ENCODE results near the gene MAGI2. TPM values are rescaled to one million over a fixed set of nuclear protein-coding genes. Genes with fewer than 3 reads are reported as not detected.

Gene MAGI2
- total and polyA plus RNA-seq, 2 of the 13 experiments (the other 11 are each of a cell fraction or from before 2014, with no cell fraction given): 1.5 to 3.8 TPM

GRCh38 chr7:79359827-79360226 lies 93.6 kb downstream of the MAGI2 start:
- Histone ChIP-seq H3K9me3 (ENCODE audit: low read length) (no peaks in the 10 kb centered on the region), H3K27ac (ENCODE audit: extremely low read length, insufficient read depth, low read length) (no peak overlapping the region), H3K4me3 (replicated peaks in 1 of 3; ENCODE audit: insufficient read depth in 1 of 3, low read depth in 2 of 3, low read length in 3 of 3) (no peak overlapping the region), H3K9ac (ENCODE audit: insufficient read depth, low read depth, low read length) (no peak overlapping the region), H4K20me1 (ENCODE audit: insufficient read depth, low read length) (no peaks in the 10 kb centered on the region), H3K79me2 (ENCODE audit: insufficient read depth, low read length) (peaks cover 2% of the 10 kb centered on the region), H3K27me3 (ENCODE audit: control insufficient read depth in 1 of 2, insufficient read depth in 2 of 2, low read length in 2 of 2) (no peaks in the 10 kb centered on the region), H3K4me2 (ENCODE audit: low read depth, low read length) (no peak overlapping the region), H3K4me1 (ENCODE audit: insufficient read depth, low read length) (0 out of 2 replicates have a peak, but pooled peaks cover 5% of the 10 kb centered on the region), H2AFZ (ENCODE audit: low read length) (no peak overlapping the region), H3K36me3 (replicated peaks in 1 of 2; ENCODE audit: control insufficient read depth in 1 of 2, insufficient read depth in 2 of 2, low read length in 2 of 2) (no peaks in the 10 kb centered on the region)
- ATAC-seq (no peak), DNase-seq (ENCODE audit: low spot score) (no peak), FAIRE-seq (no peak)
- POLR2A ChIA-PET: no interaction called here
- intact Hi-C loops (cut with micrococcal nuclease; ENCODE audit: unreplicated experiment): no loop called here
- WGBS (ENCODE audit: low lambda C conversion rate): 89% methylated on average over 1 of the region's 1 CpG
- in situ Hi-C loops (cut with HindIII; ENCODE audit: extremely low pct_ligation_motif_present, low pct_unique_long_range_greater_than_20kb): no loop called here
- TF ChIP-seq ZFP1 (CRISPR knock-in tag; IDR thresholded peaks at IDR 0.05) (no peak), MAFK (conservative IDR thresholded peaks at IDR 0.05 in 1 of 2, IDR thresholded peaks at IDR 0.05 in 1 of 2; ENCODE audit: low read length in 2 of 2) (peak in 1 of 2 experiments; percentile 79; a peak in 2 of 4 replicates), MAFF (IDR thresholded peaks at IDR 0.05; ENCODE audit: low read depth, low read length) (peak; percentile 65)
- no TSS peak for BruUV-seq (replicated peaks)
- CTCF ChIA-PET (ENCODE audit: low intra/inter-chr PET ratio, low total read pairs): no interaction called here

DNA sequence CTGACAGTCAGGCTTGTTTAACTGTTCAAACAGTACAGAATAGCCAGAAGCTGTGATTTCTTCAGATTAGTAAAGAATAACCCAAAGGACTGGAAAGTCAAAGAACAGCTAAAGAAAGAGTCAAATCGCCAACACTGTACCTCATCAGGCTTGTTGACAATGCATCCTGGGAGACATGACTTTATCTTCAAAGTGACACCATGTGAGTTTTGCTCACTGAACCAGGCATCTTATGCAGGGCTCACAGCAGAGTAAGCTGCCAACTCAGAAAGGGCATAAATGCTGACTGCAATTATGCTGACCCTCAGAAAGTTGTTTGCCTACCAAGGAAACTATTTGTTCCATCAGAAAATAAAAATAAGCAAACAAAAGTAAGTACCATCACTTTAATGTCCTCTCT lies 96.4 kb downstream of the MAGI2 start:
- ChIA-PET POLR2A (no interaction called here), CTCF (ENCODE audit: low intra/inter-chr PET ratio, low total read pairs) (no interaction called here)
- no peaks in the 10 kb centered on the region for H3K9me3 ChIP-seq (ENCODE audit: low read length)
- H2AFZ ChIP-seq (ENCODE audit: low read length): no peak overlapping the region
- no peak for ATAC-seq
- H4K20me1 ChIP-seq (ENCODE audit: insufficient read depth, low read length): no peaks in the 10 kb centered on the region
- 50% methylated on average over 1 of the region's 1 CpG for WGBS (ENCODE audit: low lambda C conversion rate)
- TF ChIP-seq MAFK (conservative IDR thresholded peaks at IDR 0.05 in 1 of 2, IDR thresholded peaks at IDR 0.05 in 1 of 2; ENCODE audit: low read length in 2 of 2) (peak in 1 of 2 experiments; percentile 36; a peak in 2 of 4 replicates), MAFF (IDR thresholded peaks at IDR 0.05; ENCODE audit: low read depth, low read length) (peak; percentile 16; the same call in 1 of the 2 replicates), ZNF660 (CRISPR knock-in tag; IDR thresholded peaks at IDR 0.05; ENCODE audit: borderline replicate concordance, low read depth) (no peak)
- in situ Hi-C loops (cut with HindIII; ENCODE audit: extremely low pct_ligation_motif_present, low pct_unique_long_range_greater_than_20kb) (no loop called here), intact Hi-C loops (cut with micrococcal nuclease; ENCODE audit: unreplicated experiment) (no loop called here)
- no TSS peak for BruUV-seq (replicated peaks)
- no peak for DNase-seq (ENCODE audit: low spot score)
- peaks cover 2% of the 10 kb centered on the region for H3K79me2 ChIP-seq (ENCODE audit: insufficient read depth, low read length)
- no peak overlapping the region for H3K4me2 ChIP-seq (ENCODE audit: low read depth, low read length)
- no peaks in the 10 kb centered on the region for H3K27me3 ChIP-seq (ENCODE audit: control insufficient read depth in 1 of 2, insufficient read depth in 2 of 2, low read length in 2 of 2)
- H3K9ac ChIP-seq (ENCODE audit: insufficient read depth, low read depth, low read length): no peak overlapping the region
- H3K36me3 ChIP-seq (replicated peaks in 1 of 2; ENCODE audit: control insufficient read depth in 1 of 2, insufficient read depth in 2 of 2, low read length in 2 of 2): no peaks in the 10 kb centered on the region
- no peak overlapping the region for H3K4me3 ChIP-seq (replicated peaks in 1 of 3; ENCODE audit: insufficient read depth in 1 of 3, low read depth in 2 of 3, low read length in 3 of 3)
- FAIRE-seq: no peak
- no peak overlapping the region for H3K27ac ChIP-seq (ENCODE audit: extremely low read length, insufficient read depth, low read length)
- H3K4me1 ChIP-seq (ENCODE audit: insufficient read depth, low read length): peaks cover 6% of the 10 kb centered on the region
